ENCODE data around the gene TXNDC11.

Gene TXNDC11

GRCh38 chr16:11688520-11688886, 54.2 kb downstream of the TXNDC11 start:
- DNase-seq: no peak

GRCh38 chr16:11687601-11688519, 54.8 kb downstream of the TXNDC11 start:
- DNase-seq: no peak

- no peak for DNase-seq
Measured at GRCh38 chr16:11686713-11687380, 55.8 kb downstream of the TXNDC11 start.

DNA sequence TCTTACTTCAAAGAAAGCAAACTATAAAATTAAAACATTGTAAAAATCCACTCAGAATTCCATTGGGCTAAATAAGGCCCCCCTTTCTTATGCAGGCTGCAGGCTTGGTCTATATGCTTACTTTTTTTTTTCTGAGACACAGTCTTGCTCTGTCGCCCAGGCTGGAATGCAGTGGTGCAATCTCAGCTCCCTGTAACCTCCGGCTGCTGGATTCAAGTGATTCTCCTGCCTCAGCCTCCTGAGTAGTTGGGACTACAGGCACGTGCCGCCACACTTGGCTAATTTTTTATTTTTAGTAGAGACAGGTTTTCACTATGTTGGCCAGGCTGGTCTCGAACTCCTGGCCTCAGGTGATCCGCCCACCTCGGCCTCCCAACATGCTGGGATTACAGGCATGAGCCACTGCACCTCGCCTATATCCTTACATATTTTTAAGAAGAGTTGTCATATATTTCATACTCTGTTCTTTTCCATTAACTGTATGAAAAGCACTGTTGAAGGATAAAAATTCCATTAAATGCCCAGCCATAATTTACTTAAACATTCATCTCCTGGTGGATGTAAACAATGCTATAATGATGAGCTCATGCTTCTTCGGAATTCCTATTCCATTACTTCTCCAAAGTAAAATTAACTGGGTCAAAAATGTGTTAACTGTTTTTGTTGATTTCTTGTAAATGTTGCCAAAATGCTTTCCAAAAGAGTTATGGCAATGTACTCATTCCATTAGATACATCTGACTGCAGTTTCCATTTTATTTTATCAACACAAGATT, 56.6 kb downstream of the TXNDC11 start:
- no peak for DNase-seq

DNA sequence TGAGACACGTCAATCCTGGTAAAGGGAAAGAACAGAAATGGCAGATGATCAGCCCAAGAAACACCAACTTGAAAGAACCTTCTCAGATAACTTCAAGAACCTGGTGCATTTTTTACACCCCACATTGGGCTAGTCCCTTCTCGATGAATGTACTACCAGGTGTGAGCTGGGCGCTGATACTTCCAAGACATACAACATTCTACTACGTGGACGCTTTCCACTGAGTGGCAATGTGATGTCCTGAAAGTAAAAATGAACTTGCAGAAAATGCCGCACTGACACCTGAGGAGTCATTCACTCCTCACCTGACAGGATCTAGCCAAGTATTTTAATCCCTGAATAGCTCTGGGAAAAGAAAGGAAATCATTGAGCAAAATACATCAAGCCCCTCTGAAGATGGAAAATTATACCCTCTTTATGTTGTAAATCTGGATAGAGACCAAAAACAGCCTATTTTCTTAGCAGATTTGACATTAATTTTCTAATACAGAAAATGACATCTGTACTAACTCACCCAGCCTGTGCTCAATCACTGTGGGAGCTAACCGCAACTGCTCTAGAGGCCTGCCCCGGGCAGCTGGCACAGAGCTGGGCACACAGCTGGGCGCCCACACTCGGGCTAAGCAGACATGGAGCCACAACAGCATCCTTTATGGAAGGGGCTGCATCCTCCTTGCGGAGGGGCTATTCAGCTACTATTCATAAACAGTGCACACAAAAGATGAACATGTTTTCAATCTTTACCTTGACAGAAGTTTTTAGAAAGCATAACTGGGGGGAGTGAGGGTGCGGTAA, 58.2 kb downstream of the TXNDC11 start:
- no peak for DNase-seq

- DNase-seq: no peak
Measured at GRCh38 chr16:11683145-11683544, 59.5 kb downstream of the TXNDC11 start.

GRCh38 chr16:11682655-11683096, 60.0 kb downstream of the TXNDC11 start:
- peak; percentile 95 for DNase-seq

DNA sequence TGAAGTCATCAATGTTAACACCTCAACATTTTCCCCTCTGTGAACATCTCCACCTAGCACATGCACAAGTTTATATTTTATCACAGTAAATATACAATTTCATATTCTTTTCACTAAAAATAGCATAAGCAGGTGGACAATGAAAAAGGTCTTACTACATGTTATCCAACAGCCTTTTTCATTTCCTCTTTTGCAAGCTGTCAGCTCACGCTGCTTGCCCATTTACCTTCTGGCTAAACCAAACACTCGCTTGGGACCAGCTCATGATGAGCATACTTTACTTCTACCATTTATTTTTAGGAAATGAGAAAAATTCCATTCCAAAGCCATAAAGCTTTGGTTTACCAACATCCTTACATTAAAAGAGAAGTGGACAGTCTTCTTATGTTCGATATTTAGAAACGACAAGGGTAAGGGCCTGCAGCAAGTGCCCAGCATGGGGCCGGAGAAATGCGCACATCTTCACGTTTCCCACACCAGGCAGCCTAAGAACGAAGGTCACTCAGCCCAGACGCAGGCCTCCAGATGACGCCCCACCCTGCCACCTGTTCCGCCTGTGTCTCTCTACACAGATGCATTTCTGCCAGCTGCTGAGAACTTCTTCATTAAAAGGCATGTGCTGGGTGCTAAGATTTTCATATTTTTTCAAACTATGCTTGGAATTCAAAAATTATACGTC, 60.5 kb downstream of the TXNDC11 start:
- no peak for DNase-seq

DNA sequence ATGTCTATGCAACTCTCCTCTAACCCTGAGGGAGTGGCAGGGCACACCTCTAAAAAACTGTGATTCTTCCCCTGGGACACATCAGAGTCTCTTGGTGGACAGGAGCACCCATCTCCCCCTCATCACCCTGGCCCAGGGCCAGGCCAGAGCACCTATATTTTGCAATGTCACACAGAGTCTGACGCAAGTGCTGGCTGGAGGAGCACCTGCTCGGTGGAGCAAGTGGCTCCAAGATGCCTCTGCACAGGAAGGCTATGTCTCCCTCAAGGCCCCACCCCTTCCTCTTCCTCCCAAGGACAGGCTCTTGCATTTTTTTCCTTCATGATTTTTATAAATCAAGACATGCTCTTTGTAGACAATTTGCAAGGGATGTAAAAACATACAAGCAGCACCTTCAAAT, 61.1 kb downstream of the TXNDC11 start:
- no peak for DNase-seq

DNA sequence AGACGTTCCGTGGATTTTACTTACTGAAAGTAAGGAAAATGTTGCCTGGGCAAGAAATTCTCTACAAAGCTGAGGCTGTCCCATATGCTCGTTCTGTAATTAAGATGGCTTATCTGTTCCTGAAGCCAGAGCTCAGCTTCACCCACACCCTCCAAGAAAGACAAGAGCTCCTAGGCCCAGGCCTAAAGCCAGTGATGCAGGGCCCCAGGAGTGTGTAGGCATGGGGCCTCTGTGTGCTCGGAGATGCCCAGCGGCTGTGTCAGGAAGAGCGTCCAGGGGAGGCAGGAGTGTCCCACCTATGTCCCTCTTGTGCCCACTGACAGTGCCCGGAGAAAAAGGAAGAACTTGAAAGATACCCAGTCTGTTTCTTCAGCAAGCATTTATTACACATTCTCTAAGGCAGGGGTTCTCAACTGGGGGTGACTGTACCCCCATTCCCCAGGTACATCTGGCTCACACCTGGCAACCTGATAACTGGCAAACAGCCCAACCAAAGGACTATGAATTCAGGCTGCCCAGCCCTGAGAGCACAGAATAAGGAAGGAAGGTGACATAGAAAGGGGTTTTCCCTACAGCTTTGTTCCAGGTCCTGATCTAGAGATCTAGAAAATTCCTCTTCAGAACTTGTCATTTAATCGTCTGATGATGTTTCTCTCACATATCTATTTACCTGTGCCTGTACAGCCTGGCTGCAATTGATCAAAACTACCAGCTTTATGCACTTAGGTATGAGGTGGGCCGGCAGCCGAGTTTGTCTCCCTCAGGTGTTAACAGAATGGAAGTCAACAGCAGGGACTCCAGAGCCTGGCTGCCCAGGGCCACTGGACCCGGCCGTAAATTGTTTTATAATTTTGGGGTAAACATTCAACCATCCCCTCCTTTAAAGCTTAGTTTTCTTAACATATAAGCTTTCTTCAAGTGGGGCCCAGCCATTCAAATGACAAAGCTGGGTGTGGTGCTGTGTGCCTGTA, 62.4 kb downstream of the TXNDC11 start:
- DNase-seq: no peak

- DNase-seq: no peak
Measured at GRCh38 chr16:11679250-11679649, 63.4 kb downstream of the TXNDC11 start.

DNA sequence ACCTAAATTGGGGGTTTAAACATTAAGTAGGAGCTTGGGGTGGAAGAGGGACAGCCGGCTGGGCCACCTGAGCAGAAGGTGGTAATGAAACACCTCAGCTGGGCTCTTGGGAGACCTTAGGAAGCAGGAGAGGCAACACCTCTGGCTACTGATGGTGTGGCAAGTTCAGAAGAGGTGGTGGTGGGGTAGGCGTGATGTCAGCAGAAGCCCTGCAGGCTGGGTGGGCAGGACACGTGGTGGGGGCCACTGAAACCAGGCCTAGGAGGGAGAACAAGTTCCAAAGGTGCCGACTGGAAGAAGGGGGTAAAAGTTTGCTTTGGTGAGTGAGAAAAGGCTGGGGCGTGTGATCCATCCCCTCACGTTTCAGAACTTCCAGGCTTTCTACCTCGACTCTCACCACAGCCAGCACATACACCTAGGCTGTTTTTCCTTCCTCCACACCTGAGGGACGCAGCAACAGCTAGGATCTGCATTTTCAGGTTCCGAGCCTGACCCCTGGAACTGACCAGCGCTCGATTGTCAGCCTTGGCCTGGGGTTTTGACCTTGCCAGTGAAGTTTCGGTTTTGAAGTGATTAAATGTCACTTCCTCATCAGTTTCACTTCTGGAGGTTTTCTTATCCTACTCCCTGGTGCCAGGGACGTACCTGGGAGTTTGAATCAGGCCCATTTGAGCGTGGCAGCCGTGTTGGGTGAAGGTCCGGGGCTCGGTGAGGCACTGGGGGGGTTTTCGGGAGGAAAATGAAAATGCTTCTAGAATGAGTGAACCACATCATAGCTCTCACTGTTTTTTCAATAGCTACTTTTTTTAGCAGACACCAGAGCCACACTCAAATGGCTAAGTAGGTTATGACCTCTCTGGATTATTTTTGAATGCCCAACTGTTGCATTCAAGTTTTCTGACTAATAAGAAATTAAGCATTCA, 64.4 kb downstream of the TXNDC11 start:
- peak; percentile 23 for DNase-seq

DNA sequence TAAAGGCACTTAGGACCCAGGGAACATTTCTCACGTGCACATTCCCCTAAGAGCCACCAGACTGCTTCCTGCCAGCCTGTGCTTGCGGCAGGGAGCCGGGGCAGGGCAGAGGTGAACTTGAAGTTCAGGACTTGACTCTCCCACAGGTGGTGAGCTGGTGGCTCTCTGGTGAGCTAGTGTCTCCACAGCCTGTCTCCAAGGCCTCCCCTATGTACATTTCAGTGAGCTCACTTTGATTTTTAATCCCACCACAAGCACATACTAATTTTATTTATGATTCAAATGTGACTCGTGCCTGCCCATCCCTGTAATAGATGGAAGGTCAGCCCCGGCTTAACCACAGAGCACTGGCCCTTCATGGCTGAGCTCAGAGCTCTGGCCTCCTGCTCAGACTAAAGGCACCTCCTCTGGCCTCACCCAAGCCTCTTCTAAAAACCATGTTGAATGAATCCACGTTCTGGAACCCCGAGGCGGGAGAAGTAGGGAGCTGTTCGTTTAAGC, 65.2 kb downstream of the TXNDC11 start:
- DNase-seq: peak; percentile 29

DNA sequence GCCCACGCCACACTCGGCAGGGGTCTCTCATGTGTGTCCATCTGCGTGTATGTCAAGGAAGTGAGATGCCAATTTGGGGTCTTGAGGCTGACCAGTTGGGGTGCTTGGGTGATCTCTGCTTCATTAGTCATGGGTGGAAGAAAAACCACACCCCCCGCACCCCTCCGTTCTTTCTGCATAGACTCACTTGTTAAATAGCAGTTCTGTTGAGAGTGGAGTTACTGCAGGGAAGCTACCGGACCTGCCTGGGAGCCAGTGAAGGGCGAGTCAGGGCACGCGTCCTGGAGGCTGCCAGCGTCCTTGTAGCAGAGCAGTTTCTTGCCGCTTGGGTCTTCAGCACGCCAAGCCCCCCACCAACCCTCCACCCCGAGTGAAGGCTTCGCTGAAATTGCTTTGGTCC, 65.9 kb downstream of the TXNDC11 start:
- no peak for DNase-seq

DNA sequence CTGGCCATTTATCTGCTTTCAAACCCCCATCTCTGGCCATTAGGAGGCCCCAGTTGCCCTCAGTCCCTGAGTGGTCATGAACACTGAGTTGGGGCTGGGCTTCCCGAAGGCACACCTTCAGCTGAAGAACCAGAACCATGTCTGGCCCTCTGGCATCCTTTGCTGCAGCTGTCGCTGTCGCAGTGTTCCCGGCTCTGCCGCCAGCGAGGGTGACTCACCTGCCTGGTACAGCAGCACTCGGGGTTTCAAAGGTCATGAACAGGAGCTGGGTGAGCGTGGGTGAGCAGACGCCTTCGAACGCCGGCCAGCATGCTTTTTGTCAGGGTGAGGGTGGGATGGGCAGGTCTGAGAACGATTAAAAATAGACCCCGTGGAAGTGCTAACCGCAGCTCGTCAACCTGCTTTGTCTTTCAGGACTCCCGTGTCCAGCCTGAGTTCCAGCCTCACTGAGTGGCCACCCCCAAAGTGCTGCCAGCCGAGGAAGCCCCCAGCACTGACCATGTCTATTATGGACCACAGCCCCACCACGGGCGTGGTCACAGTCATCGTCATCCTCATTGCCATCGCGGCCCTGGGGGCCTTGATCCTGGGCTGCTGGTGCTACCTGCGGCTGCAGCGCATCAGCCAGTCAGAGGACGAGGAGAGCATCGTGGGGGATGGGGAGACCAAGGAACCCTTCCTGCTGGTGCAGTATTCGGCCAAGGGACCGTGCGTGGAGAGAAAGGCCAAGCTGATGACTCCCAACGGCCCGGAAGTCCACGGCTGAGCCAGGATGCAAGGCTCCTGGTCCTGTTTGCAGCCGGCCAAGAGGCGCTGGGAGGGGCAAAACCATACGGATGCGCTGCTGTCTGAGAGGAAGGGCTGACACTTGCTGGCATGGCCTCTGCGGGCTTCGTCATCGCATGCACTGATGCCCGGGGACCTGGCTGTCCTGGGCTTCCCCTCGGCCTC, 66.8 kb downstream of the TXNDC11 start:
- DNase-seq: peak; percentile 18

DNA sequence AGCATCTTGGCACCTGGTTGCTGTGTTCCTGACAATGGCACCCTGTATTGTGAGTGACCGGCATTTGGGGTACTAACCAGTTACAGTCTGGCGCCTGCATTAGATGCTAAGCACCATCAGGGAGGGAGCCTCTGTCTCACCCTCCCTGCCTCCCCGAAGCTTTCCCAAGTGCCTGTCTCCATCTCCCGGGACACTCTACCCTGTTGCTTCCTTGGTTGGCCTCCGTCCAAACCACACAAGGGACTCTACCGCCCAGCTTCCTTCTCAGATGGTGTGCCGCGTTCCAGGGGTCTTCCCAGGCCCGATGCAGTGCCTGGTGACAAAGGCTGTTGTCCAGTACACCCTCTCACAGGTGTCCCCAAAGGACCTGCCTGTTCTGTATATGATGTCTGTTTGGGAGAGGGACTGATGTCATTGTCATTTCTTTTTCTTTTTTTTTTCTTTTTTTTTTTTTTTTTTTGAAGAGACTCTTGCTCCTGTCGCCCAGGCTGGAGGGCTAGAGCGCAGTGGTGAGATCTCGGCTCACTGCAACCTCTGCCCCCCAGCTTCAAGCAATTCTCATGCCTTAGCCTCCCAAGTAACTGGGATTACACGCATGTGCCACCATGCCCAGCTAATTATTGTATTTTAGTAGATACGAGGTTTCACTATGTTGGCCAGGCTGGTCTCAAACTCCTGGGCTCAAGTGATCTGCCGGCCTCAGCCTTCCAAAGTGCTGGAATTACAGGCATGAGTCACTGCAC, 67.7 kb downstream of the TXNDC11 start:
- peak; percentile 20 for DNase-seq

Measured in kidney glomerular epithelial cell (primary cell).